ENCODE measurements around the gene ACTR3C.
"Not testable (repeated sequence)": the region's sequence is repeated elsewhere in the genome, so short reads cannot be mapped to it uniquely, and the experiment has no call there.

Gene ACTR3C

GRCh38 chr7:150335108-150335773, 11.9 kb upstream of the ACTR3C start:
- no peak for DNase-seq

GRCh38 chr7:150334108-150334507, 10.8 kb upstream of the ACTR3C start:
- no peak for DNase-seq

- no peak for DNase-seq
Measured at GRCh38 chr7:150333659-150334058, 10.3 kb upstream of the ACTR3C start.

GRCh38 chr7:150332852-150333635, 9.7 kb upstream of the ACTR3C start:
- DNase-seq: no peak

- DNase-seq: no peak
Measured at GRCh38 chr7:150330211-150330885, 7.0 kb upstream of the ACTR3C start.

- no peak for DNase-seq
Measured at GRCh38 chr7:150329331-150330120, 6.2 kb upstream of the ACTR3C start.

- no peak for DNase-seq
Measured at GRCh38 chr7:150327308-150327707, 4.0 kb upstream of the ACTR3C start.

- DNase-seq: no peak
Measured at GRCh38 chr7:150326657-150327268, 3.4 kb upstream of the ACTR3C start.

GRCh38 chr7:150325901-150326300, 2.6 kb upstream of the ACTR3C start:
- DNase-seq: no peak

GRCh38 chr7:150325110-150325611, 1.8 kb upstream of the ACTR3C start:
- no peak for DNase-seq

- DNase-seq: no peak
Measured at GRCh38 chr7:150324373-150324961, 1.1 kb upstream of the ACTR3C start.

- no peak for DNase-seq
Measured at GRCh38 chr7:150323682-150324372, 482 bp upstream of the ACTR3C start.

GRCh38 chr7:150322114-150322832, 1.1 kb downstream of the ACTR3C start:
- no peak for DNase-seq

- no peak for DNase-seq
Measured at GRCh38 chr7:150321788-150322113, 1.6 kb downstream of the ACTR3C start.

- no peak for DNase-seq
Measured at GRCh38 chr7:150317748-150318444, 5.4 kb downstream of the ACTR3C start.

- DNase-seq: not testable (repeated sequence)
Measured at GRCh38 chr7:150316987-150317386, 6.4 kb downstream of the ACTR3C start.

GRCh38 chr7:150314639-150315239, 8.6 kb downstream of the ACTR3C start:
- DNase-seq: no peak

GRCh38 chr7:150313870-150314269, 9.5 kb downstream of the ACTR3C start:
- DNase-seq: no peak

- DNase-seq: no peak
Measured at GRCh38 chr7:150313367-150313809, 10.0 kb downstream of the ACTR3C start.

Data from SW 1271 (cell line).